GM12875 (cell line): ENCODE data around the gene SYNDIG1.

Source experiments
- H3K4me3 ChIP-seq: one replicate; pipeline ENCODE4 v1.5.1; 2011; ENCODE audit warnings: low read depth, low read length, control low read depth
- CTCF ChIP-seq: IDR thresholded peaks from 2 replicates; pipeline ENCODE4 v1.5.1; 2011; ENCODE audit warnings: low read depth, mild to moderate bottlenecking, control low read depth, inconsistent platforms, low read length, moderate library complexity, borderline replicate concordance; ENCODE audit not compliant: insufficient read depth

The SYNDIG1 gene

DNA sequence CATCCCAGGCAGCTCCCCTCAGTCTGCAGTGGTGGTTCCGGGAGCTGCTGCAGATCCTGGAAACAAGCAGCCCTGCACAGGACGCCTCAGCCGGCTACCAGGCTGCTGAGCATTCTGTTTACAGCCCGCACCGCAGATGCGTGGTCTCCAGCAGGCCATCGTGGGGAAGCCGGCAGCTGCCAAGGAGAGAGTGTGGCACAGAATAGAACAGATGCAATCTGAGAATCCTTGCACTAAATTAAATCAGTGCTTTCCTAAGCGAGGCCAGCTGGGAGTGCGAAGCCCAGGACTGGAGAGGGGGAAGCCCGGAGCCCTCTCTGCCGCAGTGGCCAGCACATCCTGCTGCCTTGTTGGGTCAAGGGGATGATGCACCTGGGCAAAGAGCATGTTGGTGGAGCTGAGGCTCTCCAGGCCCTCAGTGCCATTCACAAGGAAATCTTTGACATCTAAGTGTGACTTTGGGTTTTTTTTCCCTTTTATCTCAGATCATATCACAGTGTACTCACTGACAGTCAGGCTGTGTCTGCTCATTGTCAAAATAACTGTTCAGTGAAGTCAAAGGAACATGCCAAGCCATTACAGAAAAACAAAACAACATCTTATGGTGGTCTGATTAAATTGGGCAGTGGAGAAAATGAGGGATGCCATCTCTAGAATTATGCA lies 118.1 kb downstream of the SYNDIG1 start:
- TF ChIP-seq CTCF: no peak
- no peak overlapping the region for H3K4me3 ChIP-seq

DNA sequence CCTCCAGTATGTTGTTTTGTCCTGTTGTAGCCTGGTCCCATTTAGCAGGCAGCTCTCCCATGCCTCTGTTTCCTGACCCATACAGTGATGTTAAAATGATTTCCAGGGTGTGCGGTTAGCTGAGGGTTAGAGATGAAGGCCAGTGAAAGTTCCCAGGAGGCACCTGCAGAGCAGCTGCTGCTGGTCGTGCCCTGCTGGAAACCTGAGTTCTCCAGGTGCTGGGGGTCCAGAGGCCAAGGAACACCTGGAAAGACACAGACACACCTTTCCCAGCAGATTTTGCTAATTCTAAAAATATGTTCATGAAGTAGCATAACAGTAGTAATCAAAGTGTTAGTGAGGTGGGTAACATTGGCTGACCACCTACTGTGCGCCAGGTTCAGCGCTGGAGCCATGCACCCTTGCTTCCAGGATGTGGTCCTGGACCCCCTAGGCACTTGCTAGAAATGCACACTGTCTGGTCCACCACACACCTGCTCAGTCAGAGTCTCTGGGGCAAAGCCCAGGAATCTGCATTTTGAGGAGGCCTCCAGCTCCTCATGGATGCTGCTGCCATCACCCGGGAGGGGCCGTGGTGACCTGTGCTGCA lies 118.7 kb downstream of the SYNDIG1 start:
- TF ChIP-seq CTCF: no peak
- no peak overlapping the region for H3K4me3 ChIP-seq

GRCh38 chr20:24588725-24589340 lies 119.4 kb downstream of the SYNDIG1 start:
- no peak for TF ChIP-seq CTCF
- H3K4me3 ChIP-seq: no peak overlapping the region

DNA sequence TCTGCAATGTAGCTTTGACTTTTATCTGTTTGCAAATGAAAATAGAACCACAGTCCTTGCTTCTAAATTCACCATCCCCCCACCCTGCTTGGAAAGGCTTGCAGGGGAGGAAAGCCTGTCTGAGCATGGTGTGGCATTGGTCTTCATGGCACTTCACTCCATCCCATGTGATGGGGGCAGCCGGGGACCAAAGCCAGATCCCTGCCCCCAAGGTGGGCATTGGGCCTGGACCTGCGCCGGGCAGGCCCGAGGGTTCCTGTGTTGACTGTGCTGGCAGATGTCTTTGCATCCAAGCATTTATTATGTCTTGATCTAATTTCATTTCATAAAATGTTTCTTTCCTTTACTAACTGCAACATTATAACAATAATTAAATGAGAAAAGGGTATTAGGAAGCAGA lies 120.0 kb downstream of the SYNDIG1 start:
- TF ChIP-seq CTCF: no peak
- H3K4me3 ChIP-seq: no peak overlapping the region

DNA sequence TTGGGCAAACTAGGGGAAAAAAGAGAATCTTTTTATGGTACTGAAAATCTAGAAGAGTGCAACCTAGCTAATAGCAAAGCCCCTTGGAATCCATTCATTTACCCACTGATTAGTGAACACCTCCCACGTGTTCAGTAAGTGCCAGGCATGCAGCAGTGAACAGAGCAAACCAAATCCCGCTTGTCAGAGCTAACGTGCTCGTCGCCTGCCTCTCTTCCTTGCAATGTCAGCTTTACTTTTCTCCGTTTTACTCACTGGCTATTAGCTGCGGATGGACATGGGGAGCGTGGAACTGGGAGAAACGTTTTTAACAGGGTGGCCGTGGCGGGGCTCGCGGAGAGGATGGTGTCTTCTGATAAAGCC lies 120.4 kb downstream of the SYNDIG1 start:
- no peak for TF ChIP-seq CTCF
- no peak overlapping the region for H3K4me3 ChIP-seq

- no peak for TF ChIP-seq CTCF
- no peak overlapping the region for H3K4me3 ChIP-seq
Observed at GRCh38 chr20:24590178-24590982, 121.0 kb downstream of the SYNDIG1 start.
